HFFc6 (cell line): ENCODE data around the gene PCSK6. TPM values are rescaled to one million over a fixed set of nuclear protein-coding genes. Genes with fewer than 3 reads are reported as not detected.

ENCODE experiments used
- DNase-seq: peaks from one replicate; pipeline ENCODE4 v3.0.0-alpha.2; 2018
- H3K27ac Mint-ChIP-seq: 2 replicates; pipeline ENCODE4 v1.8.0; 2020; ENCODE audit warnings: mild to moderate bottlenecking, mixed read lengths
- H3K27me3 Mint-ChIP-seq: 2 replicates; pipeline ENCODE4 v1.8.0; 2021; ENCODE audit warnings: mild to moderate bottlenecking, moderate library complexity, mixed read lengths; ENCODE audit not compliant: insufficient read depth
- H3K36me3 Mint-ChIP-seq: 2 replicates; pipeline ENCODE4 v1.8.0; 2021; ENCODE audit warnings: low read depth, mixed read lengths
- H3K4me1 Mint-ChIP-seq: 2 replicates; pipeline ENCODE4 v1.8.0; 2020; ENCODE audit warnings: low read depth, mixed read lengths
- H3K4me3 Mint-ChIP-seq: 2 replicates; pipeline ENCODE4 v1.8.0; 2020; ENCODE audit warnings: mild to moderate bottlenecking, moderate library complexity, mixed read lengths
- H3K9me3 Mint-ChIP-seq: 2 replicates; pipeline ENCODE4 v1.8.0; 2020; ENCODE audit warnings: mild to moderate bottlenecking, mixed read lengths
- CTCF ChIP-seq: fragments of 200-600 bp; sonication (generic); IDR thresholded peaks from 2 replicates; pipeline ENCODE4 v1.5.0; 2021; ENCODE audit warnings: antibody characterized with exemption, mild to moderate bottlenecking
- total RNA-seq, 6 experiments: library from RNA; stranded (reverse); fragmentation: NEBNext Ultra II Directional; extraction: Animal tissue kit (Norgen Biotek cat#: 25700); gene quantifications; 2 replicates in 1 of 6; 3 replicates in 5 of 6; pipeline ENCODE4 v1.2.3, GENCODE V29; 2021

The PCSK6 gene
- total RNA-seq, 6 experiments from 2014 or later, result not detected

GRCh38 chr15:101522091-101522490, 32.6 kb upstream of the PCSK6 start:
- H3K27ac Mint-ChIP-seq, result no peak overlapping the region
- TF ChIP-seq CTCF, result no peak
- peaks cover 6% of the 10 kb centered on the region; the same call in 1 of the 2 replicates for H3K36me3 Mint-ChIP-seq
- H3K4me1 Mint-ChIP-seq, result no peaks in the 10 kb centered on the region
- peaks cover 14% of the 10 kb centered on the region for H3K9me3 Mint-ChIP-seq
- DNase-seq, result no peak
- no peak overlapping the region for H3K4me3 Mint-ChIP-seq
- H3K27me3 Mint-ChIP-seq, result peaks cover 38% of the 10 kb centered on the region

DNA sequence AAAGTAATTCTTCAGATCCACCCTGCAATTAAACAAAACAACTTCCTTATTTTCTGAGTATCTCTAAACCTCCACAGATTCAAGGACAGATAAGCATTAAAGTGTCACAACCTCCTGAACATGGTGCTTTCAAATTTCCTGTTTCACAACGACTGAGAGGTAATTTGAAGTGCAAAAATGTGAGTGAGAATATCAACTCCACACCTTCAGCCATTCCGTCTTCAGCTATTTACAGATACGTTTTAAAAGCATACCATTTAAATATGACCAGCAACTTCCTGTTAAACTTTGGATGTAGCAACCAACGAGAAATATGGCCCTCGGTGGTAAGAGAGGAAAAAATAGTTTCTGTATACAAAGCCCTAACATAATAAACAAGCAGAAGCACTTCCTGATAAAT, 32.1 kb upstream of the PCSK6 start:
- TF ChIP-seq CTCF, result no peak
- Mint-ChIP-seq H3K27me3 (peaks cover 38% of the 10 kb centered on the region), H3K36me3 (peaks cover 8% of the 10 kb centered on the region; the same call in 1 of the 2 replicates), H3K4me3 (no peak overlapping the region), H3K9me3 (peaks cover 19% of the 10 kb centered on the region), H3K4me1 (no peaks in the 10 kb centered on the region), H3K27ac (no peak overlapping the region)
- no peak for DNase-seq

DNA sequence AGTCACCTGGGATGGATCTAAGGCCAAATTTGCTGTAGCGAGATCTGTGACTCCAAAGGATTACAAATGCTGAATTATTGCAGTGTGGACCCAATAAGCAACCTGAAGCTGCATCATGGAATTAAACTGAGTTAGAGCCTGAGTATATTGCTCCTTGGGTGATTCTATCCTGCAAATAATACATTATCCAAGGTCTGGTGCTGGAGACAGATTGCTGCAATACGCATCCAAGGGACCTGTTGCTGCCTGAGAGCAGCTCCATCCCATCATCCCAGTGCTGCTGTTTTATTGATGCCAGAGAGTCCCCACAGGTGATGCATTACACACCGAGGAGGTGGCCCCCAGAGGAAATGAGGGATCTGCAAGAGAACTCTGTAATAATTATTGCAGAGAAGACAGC, 31.6 kb upstream of the PCSK6 start:
- Mint-ChIP-seq H3K27me3 (peaks cover 38% of the 10 kb centered on the region), H3K9me3 (peaks cover 24% of the 10 kb centered on the region), H3K4me3 (no peak overlapping the region), H3K4me1 (no peaks in the 10 kb centered on the region), H3K27ac (no peak overlapping the region), H3K36me3 (peaks cover 14% of the 10 kb centered on the region; the same call in 1 of the 2 replicates)
- DNase-seq, result no peak
- no peak for TF ChIP-seq CTCF

DNA sequence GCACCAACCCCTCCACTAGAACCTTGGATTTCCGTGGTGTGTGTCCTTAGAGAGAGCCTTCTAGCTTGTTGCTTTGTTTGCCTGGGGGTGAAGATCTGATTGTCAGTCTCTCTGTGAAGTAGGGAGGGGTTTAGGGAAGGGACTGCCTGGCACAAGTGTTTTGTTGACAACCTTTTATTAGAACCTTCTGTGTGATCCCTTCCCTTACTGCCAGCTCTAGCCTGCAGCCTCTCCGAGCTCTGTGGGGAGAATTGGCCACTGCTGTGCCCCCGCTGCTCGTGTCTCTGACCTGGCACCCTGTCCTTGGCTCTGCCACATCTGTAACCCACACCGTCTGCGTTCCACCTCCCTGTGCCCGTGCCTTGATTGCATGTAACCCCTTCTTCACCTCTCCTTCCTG, 30.9 kb upstream of the PCSK6 start:
- H3K27me3 Mint-ChIP-seq, result peaks cover 36% of the 10 kb centered on the region
- peaks cover 31% of the 10 kb centered on the region for H3K9me3 Mint-ChIP-seq
- DNase-seq, result no peak
- H3K36me3 Mint-ChIP-seq, result peaks cover 16% of the 10 kb centered on the region; the same call in 1 of the 2 replicates
- H3K4me1 Mint-ChIP-seq, result no peaks in the 10 kb centered on the region
- no peak overlapping the region for H3K27ac Mint-ChIP-seq
- H3K4me3 Mint-ChIP-seq, result no peak overlapping the region
- no peak for TF ChIP-seq CTCF

DNA sequence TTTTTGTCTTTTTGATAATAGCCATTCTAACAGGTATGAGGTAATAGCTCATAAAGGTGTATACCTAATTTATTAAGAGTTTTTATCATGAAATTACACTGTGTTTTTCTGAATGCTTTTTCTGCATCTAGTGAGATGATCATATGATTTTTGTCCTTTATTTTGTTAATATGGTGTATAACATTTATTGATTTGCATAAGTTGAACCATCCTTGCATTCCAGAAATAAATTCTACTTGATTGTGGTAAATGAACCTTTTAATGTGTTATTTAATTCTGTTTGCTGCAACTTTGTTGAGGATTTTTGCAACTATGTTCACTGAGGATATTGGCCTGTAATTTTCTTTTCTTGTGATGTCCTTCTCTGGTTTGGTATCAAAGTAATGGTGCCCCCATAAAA, 28.0 kb upstream of the PCSK6 start:
- Mint-ChIP-seq H3K36me3 (peaks cover 16% of the 10 kb centered on the region; the same call in 1 of the 2 replicates), H3K4me3 (no peak overlapping the region), H3K9me3 (peaks cover 36% of the 10 kb centered on the region), H3K4me1 (no peaks in the 10 kb centered on the region), H3K27me3 (peaks cover 19% of the 10 kb centered on the region), H3K27ac (no peak overlapping the region)
- no peak for TF ChIP-seq CTCF
- no peak for DNase-seq

GRCh38 chr15:101514318-101514717, 24.8 kb upstream of the PCSK6 start:
- Mint-ChIP-seq H3K27ac (no peak overlapping the region), H3K27me3 (peaks cover 8% of the 10 kb centered on the region), H3K36me3 (peaks cover 16% of the 10 kb centered on the region; the same call in 1 of the 2 replicates), H3K4me3 (no peak overlapping the region), H3K9me3 (peaks cover 36% of the 10 kb centered on the region), H3K4me1 (no peaks in the 10 kb centered on the region)
- DNase-seq, result no peak
- no peak for TF ChIP-seq CTCF
